ENCODE measurements around the gene GRB7. TPM values are rescaled to one million over a fixed set of nuclear protein-coding genes. Genes with fewer than 3 reads are reported as not detected.

The GRB7 gene
- total and polyA plus RNA-seq, 10 of the 15 experiments (the other 5 are each of a cell fraction or from before 2014, with no cell fraction given), result 0.05 to 0.34 (median 0.19) TPM; not detected in 4

DNA sequence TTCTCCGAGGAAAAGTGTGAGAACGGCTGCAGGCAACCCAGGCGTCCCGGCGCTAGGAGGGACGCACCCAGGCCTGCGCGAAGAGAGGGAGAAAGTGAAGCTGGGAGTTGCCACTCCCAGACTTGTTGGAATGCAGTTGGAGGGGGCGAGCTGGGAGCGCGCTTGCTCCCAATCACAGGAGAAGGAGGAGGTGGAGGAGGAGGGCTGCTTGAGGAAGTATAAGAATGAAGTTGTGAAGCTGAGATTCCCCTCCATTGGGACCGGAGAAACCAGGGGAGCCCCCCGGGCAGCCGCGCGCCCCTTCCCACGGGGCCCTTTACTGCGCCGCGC, 38.0 kb upstream of the GRB7 start, which contains the start of gene ERBB2:
Gene ERBB2 (plus strand): TSS at position 247 of the 330 bp plus-strand sequence. CDS start 175 bp downstream, outside the sequence.
- BruUV-seq (replicated peaks), result no TSS peak
- DNase-seq (ENCODE audit: low read depth, low spot score) (no peak), FAIRE-seq (no peak), ATAC-seq (no peak)
- CTCF ChIA-PET, result no interaction called here
- Histone ChIP-seq H3K36me3 (ENCODE audit: control insufficient read depth in 2 of 2, insufficient read depth in 2 of 2, low read length in 1 of 2) (no peaks in the 10 kb centered on the region), H2AFZ (ENCODE audit: control insufficient read depth, low read depth, low read length) (no peak within 1 kb of the TSS), H3K79me2 (ENCODE audit: control insufficient read depth, insufficient read depth, low read length) (no peaks in the 10 kb centered on the region), H3K4me2 (ENCODE audit: control insufficient read depth, insufficient read depth) (no peak within 1 kb of the TSS), H3K4me1 (ENCODE audit: control insufficient read depth, insufficient read depth, low read length) (peaks cover 11% of the 10 kb centered on the region), H3K9ac (ENCODE audit: control insufficient read depth, insufficient read depth, low read length) (no peak within 1 kb of the TSS), H3K27ac (ENCODE audit: control insufficient read depth, insufficient read depth) (no peak within 1 kb of the TSS), H4K20me1 (ENCODE audit: control insufficient read depth, insufficient read depth) (no peaks in the 10 kb centered on the region), H3K9me3 (replicated peaks; ENCODE audit: control insufficient read depth, insufficient read depth, low read length) (no peaks in the 10 kb centered on the region), H3K27me3 (replicated peaks in 1 of 2; ENCODE audit: control insufficient read depth in 2 of 2, insufficient read depth in 2 of 2, low read length in 1 of 2) (peaks cover 0 to 7% of the 10 kb centered on the region in 2 experiments; a peak in 2 of 4 replicates), H3K4me3 (no peak within 1 kb of the TSS)
- SMC1A ChIA-PET (ENCODE audit: uncharacterized antibody, unreplicated experiment), result no interaction called here
- in situ Hi-C loops (cut with MboI), result no loop called here
- TF ChIP-seq PBX3 (IDR thresholded peaks at IDR 0.05; ENCODE audit: insufficient replicate concordance, low read depth, low read length) (no peak), TCF7 (IDR thresholded peaks at IDR 0.05; ENCODE audit: borderline replicate concordance) (no peak), USF1 (IDR thresholded peaks at IDR 0.05; ENCODE audit: borderline replicate concordance, extremely low read length, insufficient read depth, low read depth, low read length) (no peak), YBX1 (IDR thresholded peaks at IDR 0.05) (no peak), FOS (IDR thresholded peaks at IDR 0.05; ENCODE audit: borderline replicate concordance, extremely low read depth, insufficient read length) (no peak), STAT1 (conservative IDR thresholded peaks at IDR 0.05) (no peak), NR2C2 (IDR thresholded peaks at IDR 0.05; ENCODE audit: borderline replicate concordance, control insufficient read depth, insufficient read length, low read depth) (no peak), PML (IDR thresholded peaks at IDR 0.05; ENCODE audit: low read length) (no peak), POU2F2 (IDR thresholded peaks at IDR 0.05; ENCODE audit: borderline replicate concordance, low read depth, low read length) (no peak), RELB (IDR thresholded peaks at IDR 0.05; ENCODE audit: low read depth) (no peak)
- TF ChIP-seq, protein P1, sequence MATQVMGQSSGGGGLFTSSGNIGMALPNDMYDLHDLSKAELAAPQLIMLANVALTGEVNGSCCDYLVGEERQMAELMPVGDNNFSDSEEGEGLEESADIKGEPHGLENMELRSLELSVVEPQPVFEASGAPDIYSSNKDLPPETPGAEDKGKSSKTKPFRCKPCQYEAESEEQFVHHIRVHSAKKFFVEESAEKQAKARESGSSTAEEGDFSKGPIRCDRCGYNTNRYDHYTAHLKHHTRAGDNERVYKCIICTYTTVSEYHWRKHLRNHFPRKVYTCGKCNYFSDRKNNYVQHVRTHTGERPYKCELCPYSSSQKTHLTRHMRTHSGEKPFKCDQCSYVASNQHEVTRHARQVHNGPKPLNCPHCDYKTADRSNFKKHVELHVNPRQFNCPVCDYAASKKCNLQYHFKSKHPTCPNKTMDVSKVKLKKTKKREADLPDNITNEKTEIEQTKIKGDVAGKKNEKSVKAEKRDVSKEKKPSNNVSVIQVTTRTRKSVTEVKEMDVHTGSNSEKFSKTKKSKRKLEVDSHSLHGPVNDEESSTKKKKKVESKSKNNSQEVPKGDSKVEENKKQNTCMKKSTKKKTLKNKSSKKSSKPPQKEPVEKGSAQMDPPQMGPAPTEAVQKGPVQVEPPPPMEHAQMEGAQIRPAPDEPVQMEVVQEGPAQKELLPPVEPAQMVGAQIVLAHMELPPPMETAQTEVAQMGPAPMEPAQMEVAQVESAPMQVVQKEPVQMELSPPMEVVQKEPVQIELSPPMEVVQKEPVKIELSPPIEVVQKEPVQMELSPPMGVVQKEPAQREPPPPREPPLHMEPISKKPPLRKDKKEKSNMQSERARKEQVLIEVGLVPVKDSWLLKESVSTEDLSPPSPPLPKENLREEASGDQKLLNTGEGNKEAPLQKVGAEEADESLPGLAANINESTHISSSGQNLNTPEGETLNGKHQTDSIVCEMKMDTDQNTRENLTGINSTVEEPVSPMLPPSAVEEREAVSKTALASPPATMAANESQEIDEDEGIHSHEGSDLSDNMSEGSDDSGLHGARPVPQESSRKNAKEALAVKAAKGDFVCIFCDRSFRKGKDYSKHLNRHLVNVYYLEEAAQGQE (IDR thresholded peaks at IDR 0.05; ENCODE audit: low read depth, low read length), result no peak
- POLR2A ChIA-PET, result no interaction called here
- intact Hi-C loops (cut with micrococcal nuclease; ENCODE audit: unreplicated experiment), result no loop called here
- RAD21 ChIA-PET (ENCODE audit: unreplicated experiment), result no interaction called here
- WGBS (ENCODE audit: insufficient coverage, insufficient replicate concordance, low lambda C conversion rate, missing lambda C conversion rate), result 31% methylated on average over 14 of the region's 20 CpGs
